Measurements from ENCODE around the gene FRMD6. TPM values are rescaled to one million over a fixed set of nuclear protein-coding genes. Genes with fewer than 3 reads are reported as not detected.
"Not testable (repeated sequence)": the region's sequence is repeated elsewhere in the genome, so short reads cannot be mapped to it uniquely, and the experiment has no call there.

Gene FRMD6
- total RNA-seq, 1 experiment from 2014 or later = 1.2 TPM

DNA sequence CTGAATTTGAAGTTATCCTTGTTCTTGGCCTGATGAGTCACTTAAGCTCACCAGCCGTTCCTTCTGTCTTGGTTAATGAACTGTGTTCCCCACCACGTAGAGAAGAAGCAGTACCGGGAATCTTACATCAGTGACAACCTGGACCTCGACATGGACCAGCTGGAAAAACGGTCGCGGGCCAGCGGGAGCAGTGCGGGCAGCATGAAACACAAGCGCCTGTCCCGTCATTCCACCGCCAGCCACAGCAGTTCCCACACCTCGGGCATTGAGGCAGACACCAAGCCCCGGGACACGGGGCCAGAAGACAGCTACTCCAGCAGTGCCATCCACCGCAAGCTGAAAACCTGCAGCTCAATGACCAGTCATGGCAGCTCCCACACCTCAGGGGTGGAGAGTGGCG lies 68.2 kb downstream of the FRMD6 start:
- no peak for DNase-seq (ENCODE audit: low spot score)

DNA sequence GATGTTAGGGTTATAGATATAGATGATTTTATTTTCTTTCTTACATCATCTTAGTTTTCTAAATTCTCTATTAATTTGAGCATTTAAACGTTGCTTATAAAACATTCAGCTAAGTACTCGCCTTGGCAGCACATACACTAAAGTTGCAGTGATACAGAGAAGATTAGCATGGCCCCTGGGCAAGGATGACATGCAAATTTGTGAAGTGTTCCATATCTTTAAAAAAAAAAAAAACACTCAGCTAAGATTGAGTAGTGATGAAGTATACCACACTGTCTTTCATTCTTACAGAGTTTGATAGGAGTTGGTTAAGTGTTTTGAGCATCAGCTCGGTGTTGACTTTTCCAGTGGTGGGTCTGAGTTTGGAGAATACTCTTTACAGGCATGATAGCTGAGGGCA lies 72.3 kb downstream of the FRMD6 start:
- DNase-seq (ENCODE audit: low spot score) = no peak

DNA sequence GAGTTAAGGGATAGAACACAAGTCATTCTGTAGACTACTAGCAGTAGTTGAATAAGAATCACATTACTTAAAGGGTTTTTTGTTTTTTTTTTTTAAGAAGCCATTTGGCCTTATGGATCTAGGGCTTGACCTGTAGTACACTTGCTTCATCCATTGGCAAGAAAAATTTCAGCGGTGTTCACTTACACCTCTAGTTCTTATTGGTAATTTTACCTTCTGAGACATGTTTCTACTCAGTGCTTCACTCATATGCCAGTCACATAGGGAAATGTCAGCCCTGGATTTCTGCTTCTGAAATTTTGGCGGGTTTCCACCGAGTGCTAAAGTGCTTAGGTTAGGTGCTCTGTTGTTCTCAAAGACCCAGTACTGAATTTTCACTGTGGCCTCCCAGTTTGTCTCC lies 72.9 kb downstream of the FRMD6 start:
- DNase-seq (ENCODE audit: low spot score) = no peak

DNA sequence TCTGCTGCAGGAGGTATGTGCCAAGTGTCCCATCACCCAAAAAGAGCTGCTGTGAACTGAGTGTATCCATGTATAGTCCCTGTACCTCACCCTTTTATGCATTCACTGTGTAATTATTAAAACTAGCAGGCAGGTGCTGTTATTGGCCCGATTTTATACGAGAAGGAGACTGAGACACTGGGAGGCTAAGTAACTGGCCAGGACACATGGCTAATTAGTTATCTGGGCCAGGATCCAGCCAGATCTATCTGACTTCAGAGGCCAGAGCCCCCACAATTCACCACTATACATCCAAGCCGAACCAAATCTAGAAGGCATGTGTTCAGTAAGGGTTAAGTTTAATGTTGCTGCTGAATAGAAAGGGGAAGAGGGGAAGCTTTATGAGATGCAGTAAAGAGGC lies 73.4 kb downstream of the FRMD6 start:
- DNase-seq (ENCODE audit: low spot score) = no peak

DNA sequence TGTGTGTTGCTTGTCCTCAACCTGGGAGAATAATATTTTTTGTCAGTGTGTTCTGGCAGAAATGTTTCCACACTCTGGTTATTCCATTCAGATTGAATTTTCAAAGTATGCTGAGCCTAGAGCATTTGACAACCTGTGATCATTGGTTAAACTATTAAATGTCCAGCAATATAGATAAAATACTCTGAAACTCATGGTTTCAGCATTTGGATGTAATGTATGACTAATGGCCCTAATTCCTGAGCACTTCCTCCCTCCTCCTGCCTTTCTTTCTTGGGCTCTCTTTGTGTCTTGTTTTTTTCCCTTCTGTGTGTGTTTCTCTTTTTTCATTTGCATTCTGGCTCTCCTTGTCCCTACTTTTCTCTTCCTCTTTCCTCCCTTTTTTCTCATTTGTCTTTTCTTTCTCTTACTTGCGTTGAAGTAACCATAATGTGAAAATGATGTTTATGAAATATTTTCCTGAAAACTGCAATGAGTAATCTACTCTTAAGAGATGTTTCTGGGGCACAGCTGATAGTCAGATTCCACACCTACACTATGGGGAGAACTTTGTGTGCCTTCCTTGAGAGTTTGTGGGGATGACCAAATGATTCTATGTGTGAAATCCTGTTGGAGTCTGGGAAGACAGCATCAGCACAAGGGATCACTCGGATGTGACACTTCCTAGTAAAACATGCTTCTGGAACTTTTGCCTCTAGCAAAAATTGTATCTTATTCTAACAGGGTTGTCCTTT lies 74.6 kb downstream of the FRMD6 start:
- DNase-seq (ENCODE audit: low spot score) = no peak

- DNase-seq (ENCODE audit: low spot score) = no peak
Observed at GRCh38 chr14:51727526-51727925, 75.8 kb downstream of the FRMD6 start.

GRCh38 chr14:51730098-51730497 lies 78.4 kb downstream of the FRMD6 start:
- DNase-seq (ENCODE audit: low spot score) = no peak

- DNase-seq (ENCODE audit: low spot score) = no peak
Observed at GRCh38 chr14:51730684-51731083, 79.0 kb downstream of the FRMD6 start.

- DNase-seq (ENCODE audit: low spot score) = no peak
Observed at GRCh38 chr14:51732494-51733112, 80.9 kb downstream of the FRMD6 start.

DNA sequence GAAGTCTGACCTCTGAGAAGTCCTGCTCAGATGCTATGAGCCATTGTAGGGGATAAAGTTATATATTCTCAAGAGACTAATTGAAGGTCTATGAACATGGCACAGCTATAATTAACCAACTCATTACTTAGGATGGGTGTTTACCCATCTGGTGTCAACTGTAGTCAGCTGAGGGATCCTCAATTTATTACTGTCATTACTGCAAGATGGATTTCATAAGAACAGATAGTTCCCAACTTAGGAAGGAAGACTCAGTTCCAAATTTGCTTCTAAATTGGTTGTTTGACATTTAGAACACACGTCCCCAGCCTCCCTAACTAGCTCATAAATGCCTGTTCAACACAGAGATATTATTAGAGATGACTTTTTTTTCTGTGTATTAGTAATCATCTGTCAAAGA lies 81.4 kb downstream of the FRMD6 start:
- DNase-seq (ENCODE audit: low spot score) = no peak

DNA sequence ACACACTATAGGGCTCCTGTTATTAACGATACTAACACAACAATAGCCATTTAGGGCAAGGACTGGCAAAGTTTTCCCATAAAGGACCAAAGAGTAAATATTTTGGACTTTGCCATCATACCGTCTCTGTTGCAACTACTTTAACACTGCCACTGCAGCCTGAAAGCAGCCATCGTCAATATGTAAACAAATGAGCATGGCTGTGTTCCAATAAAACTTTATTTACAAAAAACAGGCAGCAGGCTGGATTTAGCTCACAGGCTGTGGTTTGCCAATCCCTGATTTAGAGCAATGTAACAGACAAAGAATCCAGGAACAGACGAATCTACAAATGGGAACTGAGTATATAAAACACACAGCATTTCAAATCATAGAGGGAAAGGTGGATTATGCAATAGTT lies 84.1 kb downstream of the FRMD6 start:
- DNase-seq (ENCODE audit: low spot score) = no peak

- no peak for DNase-seq (ENCODE audit: low spot score)
Observed at GRCh38 chr14:51738754-51739153, 87.0 kb downstream of the FRMD6 start.

- DNase-seq (ENCODE audit: low spot score) = no peak
Observed at GRCh38 chr14:51743588-51744000, 91.9 kb downstream of the FRMD6 start.

DNA sequence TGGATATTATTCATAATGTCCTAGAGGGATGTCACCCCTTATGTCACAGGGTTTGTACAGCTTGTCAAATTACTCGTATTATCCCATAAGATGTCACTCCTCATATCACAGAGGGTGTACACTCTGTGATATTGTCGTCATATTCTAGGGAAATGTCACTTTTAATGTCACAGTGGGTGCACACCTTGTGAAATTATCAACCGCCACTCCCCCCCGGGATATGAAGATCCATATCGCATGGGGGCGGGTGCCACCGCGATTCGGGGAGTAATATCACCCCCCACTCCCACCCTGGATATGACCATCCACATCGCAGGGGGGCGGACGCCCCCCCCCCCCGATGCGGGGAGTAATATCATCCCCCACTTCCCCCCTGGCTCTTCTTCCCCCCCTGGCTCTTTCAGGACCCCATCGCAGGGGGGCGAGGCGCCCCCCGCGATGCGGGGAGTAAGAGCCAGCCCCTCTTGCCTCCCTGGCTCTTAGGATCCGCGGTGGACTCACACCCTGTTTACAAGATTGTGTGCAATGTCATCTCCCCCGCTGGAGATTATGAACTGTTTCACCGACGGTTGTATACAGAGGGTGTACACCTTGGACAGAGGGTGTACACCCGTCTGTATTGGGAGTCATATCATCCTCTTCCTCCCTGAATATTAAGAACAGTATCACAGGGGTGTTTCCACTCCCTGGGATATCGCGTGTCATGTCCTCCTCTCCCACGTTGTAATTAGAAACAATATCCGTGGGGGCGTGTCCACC lies 92.8 kb downstream of the FRMD6 start:
- no peak for DNase-seq (ENCODE audit: low spot score)

DNA sequence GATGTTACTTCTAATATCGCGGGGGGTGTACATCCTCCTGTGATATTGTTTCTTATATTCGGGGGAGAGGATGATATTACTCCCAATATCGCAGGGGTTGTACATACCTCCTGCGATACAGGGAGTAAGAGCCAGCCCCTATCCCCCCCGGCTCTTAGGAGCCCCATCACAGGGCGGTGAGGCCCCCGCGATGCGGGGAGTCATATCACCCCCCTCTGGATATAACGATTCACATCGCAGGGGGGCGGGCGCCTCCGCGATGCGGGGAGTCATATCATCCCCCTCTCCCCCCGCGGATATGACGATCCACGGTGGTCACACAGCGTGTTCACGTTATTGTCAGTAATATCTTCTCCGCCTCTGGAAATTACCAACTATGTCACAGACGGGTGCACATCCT lies 95.1 kb downstream of the FRMD6 start:
- not testable (repeated sequence) for DNase-seq (ENCODE audit: low spot score)

- DNase-seq (ENCODE audit: low spot score) = peak; percentile 0
Observed at GRCh38 chr14:51750542-51750941, 98.8 kb downstream of the FRMD6 start.

DNA sequence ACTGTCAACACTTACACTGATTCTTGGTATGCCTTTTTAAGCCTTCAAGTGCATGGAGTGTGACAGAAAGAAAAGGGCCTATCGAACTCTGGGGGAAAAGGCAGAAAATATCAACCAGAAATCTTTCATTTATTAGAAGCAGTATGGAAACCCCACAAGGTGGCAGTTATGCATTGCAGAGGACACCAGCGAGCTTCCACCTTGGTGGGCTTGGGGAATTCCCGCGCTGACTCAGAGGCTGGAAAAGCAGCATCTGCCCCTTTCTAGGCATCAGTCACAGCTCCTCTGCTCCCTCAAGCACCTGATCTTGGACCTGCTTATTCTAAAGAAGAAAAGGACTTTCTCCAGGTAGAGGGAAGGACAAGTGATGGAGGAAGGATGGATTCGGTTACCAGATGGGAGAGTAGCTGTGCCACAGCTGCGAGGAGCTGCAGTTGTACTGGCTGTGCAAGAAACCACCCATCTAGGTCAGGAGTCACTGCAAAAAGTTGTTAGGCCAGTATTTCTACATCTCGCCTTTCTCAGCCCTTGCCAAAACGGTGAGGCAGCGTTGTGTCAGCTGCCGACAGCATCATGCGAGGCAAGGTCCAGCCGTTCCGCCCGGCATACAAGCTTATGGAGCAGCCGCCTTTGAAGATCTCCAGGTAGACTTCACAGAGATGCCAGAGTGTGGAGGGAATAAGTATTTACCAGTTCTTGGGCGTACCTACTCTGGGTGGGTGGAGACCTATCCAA lies 100.1 kb downstream of the FRMD6 start:
- peak; percentile 61 for DNase-seq (ENCODE audit: low spot score)

- not testable (repeated sequence) for DNase-seq (ENCODE audit: low spot score)
Observed at GRCh38 chr14:51757756-51758155, 106.0 kb downstream of the FRMD6 start.

DNA sequence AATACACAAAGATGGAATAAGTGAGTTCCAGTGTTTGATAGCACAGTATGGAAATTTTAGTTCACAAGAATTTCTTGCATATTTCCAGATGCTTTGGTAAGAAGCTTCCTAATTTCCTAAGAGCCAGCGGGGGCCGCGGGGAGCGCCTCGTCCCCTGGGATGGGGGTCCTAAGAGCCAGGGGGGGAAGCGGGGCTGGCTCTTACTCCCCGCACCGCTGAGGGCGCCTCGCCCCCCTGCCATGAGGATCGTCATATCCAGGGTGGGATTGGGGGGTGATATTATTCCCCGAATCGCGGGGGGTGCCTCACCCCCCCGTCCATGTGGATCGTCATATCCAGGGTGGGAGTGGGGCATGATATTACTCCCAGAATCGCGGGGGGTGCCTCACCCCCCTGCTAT lies 108.2 kb downstream of the FRMD6 start:
- DNase-seq (ENCODE audit: low spot score) = no peak

- not testable (repeated sequence) for DNase-seq (ENCODE audit: low spot score)
Observed at GRCh38 chr14:51765726-51766125, 114.0 kb downstream of the FRMD6 start.

GRCh38 chr14:51766586-51766985 lies 114.9 kb downstream of the FRMD6 start:
- not testable (repeated sequence) for DNase-seq (ENCODE audit: low spot score)

- not testable (repeated sequence) for DNase-seq (ENCODE audit: low spot score)
Observed at GRCh38 chr14:51769261-51769660, 117.6 kb downstream of the FRMD6 start.
